GM21390 (cell line): ENCODE data around the gene KIN.
"Not testable (repeated sequence)": the region's sequence is repeated elsewhere in the genome, so short reads cannot be mapped to it uniquely, and the experiment has no call there.

Experiments used
- ATAC-seq: cut with Tn5 transposase; IDR thresholded peaks from one replicate; pipeline ENCODE4 v1.9.1; 2021; ENCODE audit not compliant: unreplicated experiment

Gene KIN

DNA sequence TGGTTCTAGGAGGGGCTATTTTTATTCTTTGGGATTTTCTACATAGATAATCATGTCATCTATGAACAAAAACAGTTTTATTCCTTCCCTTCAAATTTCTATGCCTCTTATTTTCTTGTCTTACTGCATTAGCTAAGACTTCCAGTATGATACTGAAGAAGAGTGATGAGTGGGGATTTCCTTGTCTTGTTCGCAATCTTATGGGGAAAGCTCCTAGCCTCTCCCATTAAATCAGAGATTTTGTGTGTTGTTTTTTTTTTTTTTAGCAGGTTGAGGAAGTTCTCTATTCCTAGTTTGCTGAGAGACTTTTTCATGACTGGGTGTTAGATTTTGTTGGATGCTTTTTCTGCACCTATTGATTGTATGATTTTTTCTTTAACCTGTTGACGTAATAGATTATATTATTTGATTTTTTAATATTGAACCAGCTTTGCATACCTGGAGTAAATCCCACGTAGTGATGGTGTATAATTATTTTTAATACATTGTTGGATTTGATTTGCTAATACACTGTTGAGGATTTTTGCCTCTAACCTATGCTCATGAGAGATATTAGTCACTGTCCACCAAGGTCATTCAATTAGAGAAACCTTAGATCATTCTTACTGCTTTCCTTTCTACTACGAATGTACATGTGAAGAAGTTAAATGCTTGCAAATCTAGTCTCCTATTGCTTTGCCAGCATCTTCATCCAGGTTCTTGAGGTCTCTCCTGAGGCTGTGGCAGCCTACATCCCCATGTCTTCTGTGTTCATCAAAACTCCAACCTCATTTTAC lies 6.6 kb upstream of the KIN start:
- ATAC-seq: no peak

DNA sequence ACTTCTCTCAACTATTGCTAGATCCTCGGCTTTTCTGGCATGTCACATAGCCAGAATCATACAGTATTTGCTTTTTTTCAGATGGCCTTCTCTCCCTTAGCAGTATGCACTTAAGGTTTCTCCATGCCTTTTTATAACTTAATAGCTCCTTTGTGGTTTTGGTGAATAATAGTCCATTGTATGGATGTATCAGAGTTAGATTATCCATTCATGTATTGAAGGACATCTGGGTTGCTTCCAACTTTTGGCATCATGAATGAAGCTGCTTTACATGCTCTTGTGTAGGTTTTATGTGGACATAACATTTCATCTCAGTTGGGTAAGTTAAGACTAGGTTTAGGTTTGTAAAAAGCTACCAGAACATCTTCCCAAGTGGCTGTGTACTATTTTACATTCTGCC lies 4.7 kb upstream of the KIN start:
- no peak for ATAC-seq

DNA sequence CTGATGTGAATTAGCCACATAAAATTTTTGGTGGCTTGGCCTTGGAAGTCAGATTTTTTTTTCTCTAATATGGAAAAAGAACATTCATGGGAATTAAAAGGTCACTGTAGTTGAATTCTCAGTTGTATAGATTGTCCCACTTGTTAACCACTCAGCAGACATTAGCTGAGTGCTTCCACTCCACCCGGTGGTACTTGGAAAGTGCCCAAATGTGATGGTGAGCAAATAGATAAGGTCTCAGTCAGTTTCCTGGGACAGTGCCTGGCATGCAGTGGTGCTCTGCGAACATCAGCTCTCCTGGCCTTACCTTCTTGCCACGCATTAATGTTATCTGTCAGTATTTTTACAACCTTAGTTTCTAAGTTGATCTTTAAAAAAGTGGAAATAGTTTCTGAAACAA lies 1.6 kb upstream of the KIN start:
- no peak for ATAC-seq

DNA sequence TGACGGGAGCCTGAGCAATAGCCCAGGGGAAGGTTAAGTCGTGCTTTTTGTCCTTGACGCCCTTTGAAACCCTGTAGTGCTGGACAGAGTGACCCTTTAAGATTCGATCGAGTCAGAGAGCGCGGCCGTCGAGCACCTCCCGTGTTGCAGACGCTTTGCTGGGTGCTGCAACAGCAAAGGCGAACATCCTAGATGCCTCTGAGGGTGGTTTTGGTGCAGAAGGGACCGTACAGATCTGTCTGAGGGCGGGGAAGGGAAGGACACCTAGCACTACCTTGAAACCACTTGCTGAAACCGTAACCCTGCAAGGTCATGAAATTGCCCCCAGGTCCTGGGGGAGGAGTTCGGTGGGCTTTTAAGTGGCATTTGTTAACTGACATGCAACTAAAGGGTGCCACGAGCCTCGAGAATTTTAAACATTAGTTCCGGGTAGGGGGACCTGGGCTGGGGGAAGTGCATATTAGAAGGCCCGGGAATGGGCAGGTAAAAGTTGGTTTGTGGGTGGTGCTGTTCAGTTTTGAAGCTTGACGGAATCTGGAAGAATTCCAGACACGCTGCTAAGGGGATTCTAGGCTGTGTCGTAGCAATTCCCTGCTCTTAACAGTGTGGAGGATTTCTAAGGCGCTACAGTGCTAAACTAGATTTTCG lies 970 bp upstream of the KIN start:
- peak; percentile 10 for ATAC-seq

DNA sequence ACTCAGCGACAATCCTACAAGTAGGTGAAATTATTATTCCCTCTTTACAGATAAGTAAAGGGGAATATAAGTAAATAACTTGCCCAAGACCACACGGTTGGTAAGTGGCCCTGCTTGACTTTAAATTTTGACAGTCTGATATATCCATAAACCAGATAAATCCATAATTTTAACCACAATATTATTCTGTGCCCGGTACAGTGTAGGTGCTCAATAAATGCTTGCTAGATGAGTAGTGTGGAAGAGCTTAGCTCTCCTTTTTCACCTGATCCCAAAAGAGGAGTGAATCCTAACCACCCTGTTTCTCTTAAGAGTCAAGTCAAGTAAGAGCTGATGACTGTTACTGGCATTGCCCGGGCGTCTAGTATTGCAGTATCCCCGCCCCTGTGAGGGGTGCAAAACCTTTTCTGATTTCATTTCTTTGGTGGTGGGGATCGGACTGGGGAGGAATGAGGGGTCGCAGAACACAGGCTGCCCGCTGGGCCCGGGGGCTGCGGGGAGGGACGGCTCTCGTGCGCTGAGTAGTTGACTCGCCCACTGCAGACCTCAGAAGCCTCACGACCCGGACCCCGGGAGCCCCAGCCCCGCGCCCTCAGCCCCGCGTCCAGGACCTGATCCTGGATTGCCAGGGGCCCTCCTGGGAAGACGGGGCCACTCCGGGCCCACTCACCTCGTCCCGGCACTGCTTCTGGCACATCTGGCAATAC lies 490 bp downstream of the KIN start:
- ATAC-seq: peak; percentile 1

DNA sequence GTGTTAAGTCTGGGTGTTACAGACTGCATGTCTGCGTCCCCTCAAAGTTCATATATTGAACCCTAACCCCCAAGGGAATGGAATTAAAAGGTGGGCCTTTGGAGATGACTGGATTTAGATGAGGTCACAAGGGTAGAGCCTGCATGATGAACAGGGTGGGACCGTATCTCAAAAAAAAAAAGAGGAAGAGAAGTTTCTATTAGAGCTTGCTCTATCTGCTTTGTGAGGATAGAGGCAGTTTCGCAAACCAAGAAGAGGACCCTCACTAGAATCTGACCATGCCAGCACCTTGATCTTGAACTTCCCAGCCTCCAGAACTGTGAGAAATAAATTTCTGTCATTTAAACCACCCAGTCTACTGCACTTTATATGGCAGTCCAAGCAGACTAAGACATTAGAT lies 1.4 kb downstream of the KIN start:
- no peak for ATAC-seq

DNA sequence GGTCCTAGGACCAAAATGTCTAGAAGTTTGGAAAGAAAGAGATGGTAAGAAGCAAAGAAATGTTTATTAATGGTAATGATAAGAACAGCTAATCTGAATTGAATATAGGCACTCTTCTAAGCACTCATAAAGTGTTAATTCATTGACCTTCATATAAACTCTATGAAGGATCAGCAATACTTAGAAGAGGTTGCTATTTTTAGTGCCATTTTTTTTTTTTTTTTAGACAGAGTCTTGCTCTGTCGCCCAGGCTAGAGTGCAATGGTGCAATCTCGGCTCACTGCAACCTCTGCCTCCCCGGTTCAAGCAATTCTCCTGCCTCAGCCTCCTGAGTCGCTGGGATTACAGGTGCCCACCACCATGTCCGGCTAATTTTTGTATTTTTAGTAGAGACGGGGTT lies 5.6 kb downstream of the KIN start:
- not testable (repeated sequence) for ATAC-seq

DNA sequence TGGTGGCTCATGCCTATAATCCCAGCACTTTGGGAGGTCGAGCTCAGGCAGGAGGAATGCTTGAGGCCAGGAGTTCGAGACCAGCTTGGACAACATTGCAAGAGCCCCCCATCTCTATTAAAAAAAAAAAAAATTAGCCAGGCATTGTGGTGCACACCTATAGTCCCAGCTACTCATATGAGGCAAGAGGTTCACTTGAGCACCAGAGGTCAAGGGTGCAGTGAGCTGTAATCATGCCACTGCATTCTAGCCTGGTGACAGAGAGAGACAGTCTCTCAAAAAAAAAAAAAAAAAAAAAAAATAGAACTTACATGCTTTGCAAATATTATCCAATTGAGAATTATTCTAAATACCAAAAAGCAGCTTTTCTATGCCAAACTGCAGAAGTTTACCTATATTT lies 11.0 kb downstream of the KIN start:
- ATAC-seq: no peak

DNA sequence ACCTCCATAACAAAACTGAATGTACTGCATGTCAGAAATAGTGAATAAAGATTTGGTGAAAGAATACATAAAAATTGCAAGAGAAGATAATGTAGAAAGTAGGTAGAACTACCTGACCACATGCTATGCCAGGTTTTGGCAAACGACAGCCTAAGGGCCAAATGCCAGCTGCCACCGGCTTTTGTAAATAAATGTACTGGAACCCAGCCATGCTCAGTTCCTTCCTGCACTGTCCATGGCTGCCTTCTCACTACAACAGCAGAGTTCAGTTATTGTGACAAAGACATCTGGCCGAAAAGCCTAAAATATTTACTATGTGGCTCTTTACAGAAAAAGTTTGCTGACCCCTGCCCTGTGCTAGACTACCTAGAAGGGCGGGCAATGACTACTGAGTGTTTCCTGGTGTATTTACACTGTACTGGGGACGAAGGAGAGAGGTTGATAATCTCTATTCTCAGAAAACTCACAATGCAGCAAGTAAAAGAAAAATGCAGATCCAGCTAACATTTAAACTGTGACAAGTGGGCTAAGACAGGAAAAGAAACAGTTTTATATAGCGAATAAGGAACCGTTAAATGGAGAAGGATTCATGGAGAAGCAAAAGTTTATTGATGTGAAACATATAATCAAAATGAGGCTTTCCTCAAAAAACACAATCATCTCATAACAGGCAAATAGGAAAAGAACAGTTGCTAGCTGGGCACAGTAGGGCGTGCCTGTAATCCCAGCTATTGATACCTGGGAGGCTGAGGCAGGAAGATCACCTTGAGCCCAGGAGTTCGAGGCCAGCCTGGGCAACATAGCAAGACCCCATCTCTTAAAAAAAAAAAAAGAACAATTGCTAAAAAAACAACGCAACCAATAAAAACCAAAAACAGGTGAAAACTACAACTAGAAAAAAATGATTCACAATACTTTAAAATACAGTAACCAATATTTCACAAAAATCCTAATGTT lies 13.7 kb downstream of the KIN start:
- ATAC-seq: no peak

DNA sequence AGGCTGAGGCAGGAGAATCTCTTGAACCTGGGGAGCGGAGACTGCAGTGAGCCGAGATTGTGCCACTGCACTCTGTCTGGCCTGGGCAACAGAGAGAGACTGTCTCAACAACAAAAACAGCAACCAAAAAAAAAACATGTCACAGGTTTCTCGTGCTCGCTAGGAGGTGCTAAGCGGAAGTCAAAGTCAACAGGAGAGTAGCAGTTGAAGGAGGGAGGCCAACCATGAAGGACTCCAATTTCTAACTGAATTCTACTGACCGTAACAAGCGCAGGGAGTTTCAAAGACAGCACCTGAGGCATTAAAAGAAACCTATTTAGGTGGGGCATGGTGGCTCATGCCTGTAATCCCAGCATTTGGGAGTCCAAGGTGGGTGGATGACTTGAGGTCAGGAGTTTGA lies 19.4 kb downstream of the KIN start:
- no peak for ATAC-seq

DNA sequence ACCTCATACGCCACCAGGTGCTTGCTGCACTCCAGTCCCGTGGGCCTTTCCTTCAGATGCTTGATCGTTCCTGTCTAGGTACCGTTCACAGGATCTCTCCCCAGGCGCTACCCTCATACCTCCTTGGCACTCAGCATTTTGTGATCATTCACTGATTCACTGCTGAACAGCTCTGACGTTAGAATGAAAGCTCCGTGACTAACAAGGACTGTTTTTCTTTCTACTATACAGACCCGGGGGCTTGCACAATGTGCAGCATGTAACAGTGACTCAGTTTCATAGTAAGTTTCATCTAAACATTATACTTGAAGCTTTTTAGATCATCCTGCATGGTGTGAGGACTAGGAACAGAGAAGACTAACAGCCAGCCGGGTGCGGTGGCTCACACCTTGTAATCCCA lies 20.6 kb downstream of the KIN start:
- ATAC-seq: no peak

DNA sequence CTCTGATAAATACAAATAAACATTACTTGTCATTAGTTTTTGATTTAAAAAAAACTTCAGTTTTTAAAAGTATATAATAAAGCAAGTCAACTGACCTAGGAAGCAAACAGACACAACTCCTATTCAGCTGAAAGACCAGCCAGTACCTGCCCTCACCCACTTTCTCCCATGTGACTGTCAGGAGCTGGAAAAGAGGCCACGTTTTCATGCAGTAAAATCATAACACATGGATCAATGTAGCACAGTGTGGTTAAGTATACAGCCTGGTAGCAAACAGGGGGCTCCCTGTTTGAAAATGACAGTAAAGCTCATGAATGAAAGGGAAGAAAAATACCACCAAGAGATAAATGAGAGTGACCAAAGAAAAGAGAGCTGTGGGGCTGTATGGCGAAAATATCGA lies 21.6 kb downstream of the KIN start:
- ATAC-seq: no peak

DNA sequence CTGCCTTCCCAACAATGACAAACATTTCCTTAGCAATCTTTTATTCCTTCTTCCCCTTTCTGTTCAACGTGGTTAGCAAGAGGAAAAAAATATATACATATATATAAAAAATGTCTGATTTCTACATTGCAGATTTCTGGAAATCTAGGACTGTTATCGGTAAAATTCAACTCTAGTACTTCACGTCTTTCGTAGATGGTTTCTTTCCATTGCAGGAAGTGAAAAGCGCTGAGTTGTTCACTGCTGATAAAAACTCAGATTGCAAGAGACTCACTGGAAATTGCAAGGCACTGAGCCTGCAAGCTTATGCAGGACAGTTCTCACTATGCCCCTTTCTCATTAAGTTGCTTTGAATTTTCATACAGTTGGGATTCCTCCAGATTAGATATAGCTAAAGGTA lies 23.9 kb downstream of the KIN start:
- ATAC-seq: no peak

DNA sequence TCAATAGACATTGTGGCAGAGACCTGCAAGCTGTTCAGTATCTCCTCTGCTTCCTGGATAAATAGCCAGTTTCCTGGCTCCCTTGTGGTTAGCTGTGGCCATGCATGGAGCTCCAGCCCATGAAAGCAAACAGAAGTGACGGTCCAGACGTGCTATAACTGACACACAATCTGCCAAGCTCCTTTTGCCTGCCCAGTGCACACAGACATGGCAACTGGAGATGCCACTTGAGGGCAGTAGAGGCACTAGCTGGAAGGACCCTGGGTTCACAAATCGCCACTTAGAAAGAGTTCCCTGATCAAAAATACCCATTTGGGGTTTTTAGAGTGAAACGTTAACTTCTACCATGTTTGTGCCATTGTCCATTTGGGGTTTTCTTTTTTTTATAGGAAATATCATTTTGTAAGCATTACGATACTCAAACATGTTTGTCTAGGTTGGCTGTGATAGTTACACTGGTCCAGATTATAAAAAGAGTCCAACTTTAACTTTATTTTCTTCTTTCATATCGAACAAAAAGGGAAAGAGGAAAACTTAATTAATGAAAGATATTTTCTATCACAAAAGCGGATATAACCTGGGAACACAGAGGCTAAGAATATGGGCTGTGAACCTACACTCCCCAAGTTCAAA lies 31.3 kb downstream of the KIN start:
- no peak for ATAC-seq

DNA sequence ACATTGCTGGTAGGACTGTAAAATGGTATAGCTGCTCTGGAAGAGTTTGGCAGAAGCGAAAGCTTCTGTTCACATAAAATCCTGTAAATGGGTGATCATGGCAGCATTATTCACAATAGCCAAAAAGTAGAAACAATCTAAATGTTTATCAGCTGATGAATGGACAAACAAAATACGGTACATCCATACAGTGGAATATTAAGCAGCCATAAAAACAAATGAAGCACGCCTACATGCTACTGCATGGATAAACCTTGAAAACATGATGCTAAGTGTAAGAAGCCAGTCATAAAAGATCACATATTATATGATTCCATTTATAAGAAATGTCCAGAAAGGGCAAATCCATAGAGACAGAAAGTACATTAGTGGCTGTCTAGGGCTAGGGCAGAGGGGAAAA lies 32.7 kb downstream of the KIN start:
- ATAC-seq: no peak

DNA sequence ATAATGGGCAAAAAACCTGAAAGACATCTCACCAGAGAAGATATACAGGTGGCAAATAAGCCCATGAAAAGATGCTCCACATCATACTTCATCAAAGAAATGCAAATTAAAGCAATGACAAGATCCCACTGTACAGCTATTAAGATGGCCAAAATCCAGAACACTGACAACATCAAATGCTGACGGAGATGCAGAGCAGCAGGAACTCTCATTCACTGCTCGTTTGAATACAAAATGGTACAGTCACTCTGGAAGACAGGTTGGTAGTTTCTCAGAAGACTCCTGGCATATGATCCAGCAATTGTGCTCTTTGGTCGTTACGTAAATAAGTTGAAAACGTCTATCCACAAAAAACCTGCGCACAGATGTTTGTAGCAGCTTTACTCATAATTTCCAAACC lies 35.5 kb downstream of the KIN start:
- ATAC-seq: no peak

DNA sequence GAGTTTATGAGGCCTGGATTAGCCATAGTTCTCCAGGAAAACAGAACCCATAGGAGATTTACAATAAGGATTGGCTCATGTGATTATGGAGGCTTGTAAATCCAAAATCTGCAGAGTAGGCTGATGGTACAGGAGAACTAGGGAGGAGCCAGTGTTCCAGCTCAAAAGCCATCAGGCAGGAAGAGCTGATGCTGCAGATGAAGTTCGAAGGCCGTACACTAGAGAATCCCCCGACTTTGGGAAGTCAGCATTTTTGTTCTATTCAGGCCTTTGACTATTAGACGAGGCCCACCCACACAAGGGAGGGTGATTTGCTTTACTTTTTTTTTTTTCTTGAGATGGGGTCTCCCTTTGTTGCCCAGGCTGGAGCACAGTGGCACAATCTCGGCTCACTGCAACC lies 37.6 kb downstream of the KIN start:
- no peak for ATAC-seq

DNA sequence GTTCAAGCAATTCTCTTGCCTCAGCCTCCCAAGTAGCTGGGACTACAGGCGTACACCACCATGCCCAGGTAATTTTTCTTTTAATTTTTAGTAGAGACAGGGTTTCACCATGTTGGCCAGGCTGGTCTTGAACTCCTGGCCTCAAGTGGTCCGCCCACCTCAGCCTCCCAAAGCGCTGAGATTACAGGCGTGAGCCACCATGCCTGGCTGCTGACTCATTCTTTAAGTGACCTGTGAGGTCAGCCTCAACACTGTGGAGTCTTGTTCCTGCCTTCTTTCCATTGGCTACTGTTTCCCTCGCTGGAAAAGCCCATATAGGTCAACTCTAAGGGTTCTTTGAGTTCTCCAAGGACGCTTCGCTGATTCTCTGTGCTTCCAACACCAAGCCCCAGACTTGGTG lies 39.2 kb downstream of the KIN start:
- not testable (repeated sequence) for ATAC-seq

DNA sequence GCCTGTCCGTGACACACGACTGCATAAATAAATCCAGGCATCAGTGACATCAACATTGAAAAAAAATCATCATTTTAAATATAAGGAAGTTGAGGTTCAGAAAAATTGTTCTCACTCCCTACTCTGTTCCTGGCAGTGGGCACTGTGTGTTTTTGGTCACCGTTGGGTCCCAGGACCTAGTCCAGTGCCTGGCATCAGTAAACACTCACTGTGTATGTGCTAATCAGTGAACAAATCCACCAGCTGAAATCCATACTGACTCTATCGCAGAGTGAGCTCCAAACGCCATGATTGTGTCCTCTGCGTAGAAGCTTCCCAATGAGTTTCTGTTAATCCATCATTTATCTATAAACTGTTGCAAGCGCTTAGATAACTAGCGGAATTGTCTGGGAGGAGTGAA lies 43.5 kb downstream of the KIN start:
- ATAC-seq: no peak

DNA sequence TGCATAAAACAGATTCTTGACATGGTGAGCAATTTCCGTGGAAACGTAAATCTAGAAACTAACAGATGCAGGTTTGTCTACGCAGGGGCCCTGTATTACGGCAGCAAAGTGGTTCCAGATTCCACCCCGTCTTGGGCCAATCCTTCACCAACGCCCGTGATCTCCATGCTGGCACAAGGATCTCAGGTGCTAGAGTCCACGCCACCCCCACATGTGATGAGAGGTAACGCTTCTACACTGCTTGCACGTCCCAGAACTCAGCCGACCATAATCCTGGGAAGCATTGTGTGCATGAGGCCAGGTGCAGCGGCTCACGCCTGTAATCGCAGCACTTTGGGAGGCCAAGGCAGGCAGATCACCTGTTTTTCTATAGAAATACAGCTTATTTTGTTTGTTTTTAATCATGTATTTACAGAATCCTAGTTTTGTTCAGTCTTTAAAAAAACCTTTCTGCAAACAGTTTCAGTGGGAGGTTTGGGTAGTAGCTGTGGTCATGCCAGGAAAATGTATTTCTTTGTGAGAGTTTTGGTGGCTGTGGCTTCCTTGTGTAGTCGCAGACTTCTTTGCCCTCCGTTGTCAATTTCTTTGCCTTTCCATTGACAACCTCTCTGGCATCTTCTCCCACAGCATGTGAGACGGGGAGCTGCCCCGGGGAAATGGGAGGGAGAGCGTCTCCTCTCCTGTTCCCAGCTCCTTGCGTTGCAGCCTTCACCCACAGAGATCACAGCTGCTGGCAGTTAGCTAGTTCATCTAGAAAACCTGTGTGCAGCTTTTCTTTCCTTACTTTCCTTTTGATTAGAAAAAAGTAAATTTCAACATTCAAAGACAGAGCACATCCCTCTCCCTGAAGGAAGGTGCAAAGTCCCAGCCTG lies 49.0 kb downstream of the KIN start:
- ATAC-seq: no peak
